ENCODE measurements around the gene RTN1. TPM values are rescaled to one million over a fixed set of nuclear protein-coding genes. Genes with fewer than 3 reads are reported as not detected.

Gene RTN1
- total RNA-seq, 1 donor from 2014 or later = 0.80 TPM

DNA sequence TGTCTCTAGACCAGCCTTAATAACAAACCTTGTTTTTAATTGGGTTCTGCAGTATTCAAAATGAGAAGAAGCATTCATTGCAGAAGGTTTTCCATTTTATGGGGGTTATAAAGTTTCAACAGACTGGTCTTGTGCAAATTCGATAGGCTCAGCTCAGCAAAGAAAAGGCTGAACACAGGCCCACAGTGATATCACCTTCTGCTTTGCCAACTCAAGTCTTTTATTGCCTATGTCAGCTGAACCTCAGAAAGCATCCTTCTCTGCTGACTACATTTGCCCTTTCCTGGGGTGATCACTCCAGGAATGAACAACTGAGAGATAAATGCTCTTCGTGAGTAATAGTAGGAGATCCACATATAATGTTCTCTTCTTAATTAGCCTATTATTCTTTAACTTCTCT is 159.5 kb downstream of the RTN1 start:
- intact Hi-C loops (cut with micrococcal nuclease) = no loop called here
- no peak for TF ChIP-seq CTCF (IDR thresholded peaks at IDR 0.05; ENCODE audit: borderline replicate concordance)
- H3K4me3 ChIP-seq = no peak overlapping the region
- no peaks in the 10 kb centered on the region for H3K36me3 ChIP-seq
- peaks cover 14% of the 10 kb centered on the region for H3K27me3 ChIP-seq (ENCODE audit: low read depth)
- no peak overlapping the region for H3K27ac ChIP-seq (replicated peaks)
- DNase-seq = no peak
- no peaks in the 10 kb centered on the region for H3K9me3 ChIP-seq (replicated peaks)
- H3K4me1 ChIP-seq = no peaks in the 10 kb centered on the region

GRCh38 chr14:59707778-59708561 is 162.6 kb downstream of the RTN1 start:
- no peak overlapping the region for H3K27ac ChIP-seq (replicated peaks)
- no peak overlapping the region for H3K4me3 ChIP-seq
- H3K36me3 ChIP-seq = no peaks in the 10 kb centered on the region
- intact Hi-C loops (cut with micrococcal nuclease) = no loop called here
- peaks cover 18% of the 10 kb centered on the region for H3K27me3 ChIP-seq (ENCODE audit: low read depth)
- H3K9me3 ChIP-seq (replicated peaks) = no peaks in the 10 kb centered on the region
- no peak for TF ChIP-seq CTCF (IDR thresholded peaks at IDR 0.05; ENCODE audit: borderline replicate concordance)
- DNase-seq = no peak
- H3K4me1 ChIP-seq = no peaks in the 10 kb centered on the region

GRCh38 chr14:59705866-59706265 is 164.7 kb downstream of the RTN1 start:
- H3K9me3 ChIP-seq (replicated peaks) = peaks cover 10% of the 10 kb centered on the region
- DNase-seq = no peak
- no peak overlapping the region for H3K4me3 ChIP-seq
- intact Hi-C loops (cut with micrococcal nuclease) = no loop called here
- no peaks in the 10 kb centered on the region for H3K4me1 ChIP-seq
- H3K27ac ChIP-seq (replicated peaks) = no peak overlapping the region
- H3K27me3 ChIP-seq (ENCODE audit: low read depth) = peaks cover 18% of the 10 kb centered on the region
- no peak for TF ChIP-seq CTCF (IDR thresholded peaks at IDR 0.05; ENCODE audit: borderline replicate concordance)
- H3K36me3 ChIP-seq = no peaks in the 10 kb centered on the region

- Histone ChIP-seq H3K9me3 (replicated peaks) (peaks cover 16% of the 10 kb centered on the region), H3K4me3 (no peak overlapping the region), H3K4me1 (no peaks in the 10 kb centered on the region), H3K27ac (replicated peaks) (no peak overlapping the region), H3K36me3 (no peaks in the 10 kb centered on the region), H3K27me3 (ENCODE audit: low read depth) (peaks cover 12% of the 10 kb centered on the region)
- DNase-seq = no peak
- no peak for TF ChIP-seq CTCF (IDR thresholded peaks at IDR 0.05; ENCODE audit: borderline replicate concordance)
- intact Hi-C loops (cut with micrococcal nuclease) = no loop called here
Observed at GRCh38 chr14:59705245-59705644, 165.3 kb downstream of the RTN1 start.

DNA sequence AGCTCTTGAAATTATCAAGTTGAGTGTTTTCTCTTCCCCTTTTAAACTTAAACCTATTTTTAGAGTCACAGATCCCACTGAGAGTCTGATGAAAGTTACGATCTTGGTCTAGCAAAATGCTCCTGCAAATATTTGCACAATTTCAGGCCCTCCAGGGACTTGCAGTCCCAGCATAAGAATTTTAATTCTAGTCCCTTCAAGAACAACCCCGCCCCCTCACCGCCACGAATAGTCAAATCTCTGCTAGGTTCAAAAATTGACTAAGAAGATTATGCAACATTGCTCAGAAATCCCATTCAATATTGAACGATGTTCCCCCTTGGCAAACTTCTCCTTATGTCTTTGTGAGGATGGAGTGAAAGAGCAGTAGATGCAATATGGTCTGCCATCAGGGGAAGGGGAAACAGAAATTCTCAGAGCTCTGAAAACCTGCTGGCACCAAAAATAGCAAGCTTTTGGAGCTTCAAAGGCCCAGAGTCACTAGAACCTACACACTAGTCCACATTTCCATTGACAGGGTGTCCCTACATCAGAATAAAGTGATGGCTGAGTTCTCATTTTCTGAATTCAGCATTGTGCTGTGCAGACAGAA is 166.4 kb downstream of the RTN1 start:
- Histone ChIP-seq H3K9me3 (replicated peaks) (peaks cover 18% of the 10 kb centered on the region), H3K27ac (replicated peaks) (no peak overlapping the region), H3K4me1 (no peaks in the 10 kb centered on the region), H3K36me3 (no peaks in the 10 kb centered on the region), H3K27me3 (ENCODE audit: low read depth) (peaks cover 4% of the 10 kb centered on the region), H3K4me3 (no peak overlapping the region)
- intact Hi-C loops (cut with micrococcal nuclease) = no loop called here
- DNase-seq = no peak
- no peak for TF ChIP-seq CTCF (IDR thresholded peaks at IDR 0.05; ENCODE audit: borderline replicate concordance)

Data from left ventricle myocardium inferior (tissue), 1 donor.